NCI-H128 (cell line): Measurements from ENCODE around the gene TP53TG5.

Experiments
- DNase-seq: peaks from one replicate; lab custom pipeline; 2025; ENCODE audit not compliant: unreplicated experiment; lab: John Stamatoyannopoulos, UW

Gene TP53TG5

GRCh38 chr20:45378191-45378590 is at the start of gene TP53TG5:
Gene TP53TG5, minus strand, starts transcription at chr20:45378325. Its CDS starts 89 bp downstream, at chr20:45378236.
- no peak for DNase-seq

DNA sequence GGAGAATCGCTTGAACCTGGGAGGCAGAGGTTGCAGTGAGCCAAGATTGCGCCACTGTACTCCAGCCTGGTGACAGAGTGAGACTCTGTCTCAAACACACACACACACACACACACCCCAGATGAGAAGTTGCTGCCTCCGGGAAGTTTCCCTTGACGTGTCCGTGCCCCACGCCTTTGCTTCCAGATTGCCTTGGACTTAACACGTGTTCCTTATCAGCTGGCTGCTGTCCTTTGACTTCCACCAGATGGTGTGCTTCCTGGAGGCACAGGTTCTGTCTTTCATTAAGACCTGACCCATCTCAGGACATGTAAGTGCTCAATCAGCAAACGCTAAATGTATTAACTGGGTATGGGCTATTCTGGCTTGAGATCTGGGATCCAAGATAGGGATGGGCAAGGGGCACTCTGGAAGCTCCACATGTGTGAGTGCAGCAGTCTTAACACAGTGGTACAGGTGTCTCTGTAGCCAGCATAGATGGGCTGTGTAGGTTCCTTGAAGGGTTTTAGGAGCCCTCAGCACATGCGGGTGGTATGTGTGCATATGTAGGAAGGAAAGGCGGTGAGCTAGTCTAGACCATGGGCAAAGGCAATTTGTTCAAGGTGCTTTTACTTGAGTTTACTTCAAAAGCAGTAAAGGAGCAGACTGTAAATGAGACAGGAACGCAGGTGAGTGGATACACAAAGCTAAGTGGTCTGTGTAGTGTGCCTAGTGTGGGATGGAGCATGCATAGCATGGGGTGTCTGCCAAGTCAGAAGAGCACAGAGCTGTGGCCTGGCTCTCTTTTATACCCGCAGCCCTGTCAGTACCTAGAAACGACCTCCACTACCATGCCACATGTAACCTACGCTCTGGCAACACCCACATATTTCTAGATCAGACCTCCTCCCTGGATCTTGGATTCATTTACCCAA is 49.4 kb upstream of the TP53TG5 start:
- DNase-seq = no peak

DNA sequence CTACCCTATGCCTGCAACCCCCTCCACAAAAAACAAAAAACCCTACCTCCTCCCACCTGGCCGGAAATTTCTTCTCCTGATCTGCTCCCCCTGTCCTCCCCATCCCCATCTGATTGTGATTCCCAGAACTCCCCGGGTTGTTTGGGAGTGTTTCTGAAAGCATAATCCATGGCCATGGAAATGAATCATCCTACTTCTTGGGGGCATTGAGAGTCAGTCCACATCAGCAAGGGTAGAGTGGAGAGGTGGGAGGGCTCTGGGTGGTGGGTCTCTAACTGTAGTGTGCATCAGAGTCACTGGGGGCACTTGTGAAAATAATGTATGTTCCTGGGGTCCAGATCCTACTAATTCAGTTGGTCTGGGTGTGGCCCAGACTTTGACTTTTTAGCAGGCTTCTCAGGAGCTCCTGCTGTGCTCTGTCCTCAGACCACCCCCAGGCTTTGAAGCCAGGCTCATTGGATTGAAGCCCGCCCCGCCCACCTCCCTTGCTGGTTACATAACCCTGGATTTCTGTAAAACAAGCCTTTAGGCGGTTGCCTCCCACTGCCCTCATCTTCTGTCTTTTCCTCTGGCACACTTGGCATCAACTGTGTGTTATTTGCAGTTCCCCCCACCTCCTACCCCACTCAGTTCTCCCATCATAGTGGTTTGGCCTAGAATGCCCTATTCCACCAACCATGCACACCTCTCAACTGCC is 48.3 kb upstream of the TP53TG5 start:
- DNase-seq = no peak

DNA sequence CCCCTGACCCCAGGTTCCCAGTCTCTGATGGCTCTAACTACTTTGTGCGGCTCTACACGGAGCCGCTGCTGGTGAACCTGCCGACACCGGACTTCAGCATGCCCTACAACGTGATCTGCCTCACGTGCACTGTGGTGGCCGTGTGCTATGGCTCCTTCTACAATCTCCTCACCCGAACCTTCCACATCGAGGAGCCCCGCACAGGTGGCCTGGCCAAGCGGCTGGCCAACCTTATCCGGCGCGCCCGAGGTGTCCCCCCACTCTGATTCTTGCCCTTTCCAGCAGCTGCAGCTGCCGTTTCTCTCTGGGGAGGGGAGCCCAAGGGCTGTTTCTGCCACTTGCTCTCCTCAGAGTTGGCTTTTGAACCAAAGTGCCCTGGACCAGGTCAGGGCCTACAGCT is 47.4 kb upstream of the TP53TG5 start:
- no peak for DNase-seq

DNA sequence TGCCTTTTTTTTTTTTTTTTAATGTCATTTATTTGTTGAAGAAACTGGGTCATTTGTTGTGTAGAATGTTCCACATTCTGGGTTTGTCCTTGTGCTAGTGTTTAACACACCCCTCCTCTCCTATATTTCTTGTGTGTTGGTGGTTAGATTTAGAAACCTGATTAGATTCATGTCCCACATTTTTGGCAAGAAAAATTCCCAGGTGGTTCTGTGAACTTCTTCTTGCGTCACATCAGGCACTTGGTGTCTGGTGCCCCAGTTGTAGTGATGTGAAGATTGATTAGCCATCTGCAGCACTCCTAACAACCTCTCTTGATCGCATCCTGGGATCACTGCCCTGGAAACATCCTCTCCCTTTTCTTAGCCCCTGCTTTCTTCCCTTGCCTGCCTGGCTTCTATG is 45.6 kb upstream of the TP53TG5 start:
- DNase-seq = no peak

DNA sequence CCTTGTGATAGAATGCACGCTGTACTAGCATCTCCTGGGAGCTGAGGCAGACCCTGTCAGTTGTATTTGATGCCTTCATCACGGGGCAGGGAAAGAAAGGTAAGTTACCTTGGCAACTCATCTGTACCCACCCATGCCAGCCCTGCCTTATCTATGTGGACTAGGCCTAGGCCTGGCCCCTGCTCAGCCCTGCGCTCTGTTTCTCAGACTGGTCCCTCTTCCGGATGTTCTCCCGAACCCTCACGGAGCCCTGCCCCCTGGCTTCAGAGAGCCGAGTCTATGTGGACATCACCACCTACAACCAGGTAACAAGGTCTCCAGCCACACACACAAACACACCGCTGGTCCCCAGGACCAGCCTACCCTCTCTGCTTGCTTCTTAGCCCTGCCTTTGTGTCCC is 42.0 kb upstream of the TP53TG5 start:
- no peak for DNase-seq

GRCh38 chr20:45419188-45420091 is 41.3 kb upstream of the TP53TG5 start:
- peak; percentile 42 for DNase-seq

- DNase-seq = no peak
These were observed 38.8 kb upstream of the TP53TG5 start for GRCh38 chr20:45416917-45417316.

DNA sequence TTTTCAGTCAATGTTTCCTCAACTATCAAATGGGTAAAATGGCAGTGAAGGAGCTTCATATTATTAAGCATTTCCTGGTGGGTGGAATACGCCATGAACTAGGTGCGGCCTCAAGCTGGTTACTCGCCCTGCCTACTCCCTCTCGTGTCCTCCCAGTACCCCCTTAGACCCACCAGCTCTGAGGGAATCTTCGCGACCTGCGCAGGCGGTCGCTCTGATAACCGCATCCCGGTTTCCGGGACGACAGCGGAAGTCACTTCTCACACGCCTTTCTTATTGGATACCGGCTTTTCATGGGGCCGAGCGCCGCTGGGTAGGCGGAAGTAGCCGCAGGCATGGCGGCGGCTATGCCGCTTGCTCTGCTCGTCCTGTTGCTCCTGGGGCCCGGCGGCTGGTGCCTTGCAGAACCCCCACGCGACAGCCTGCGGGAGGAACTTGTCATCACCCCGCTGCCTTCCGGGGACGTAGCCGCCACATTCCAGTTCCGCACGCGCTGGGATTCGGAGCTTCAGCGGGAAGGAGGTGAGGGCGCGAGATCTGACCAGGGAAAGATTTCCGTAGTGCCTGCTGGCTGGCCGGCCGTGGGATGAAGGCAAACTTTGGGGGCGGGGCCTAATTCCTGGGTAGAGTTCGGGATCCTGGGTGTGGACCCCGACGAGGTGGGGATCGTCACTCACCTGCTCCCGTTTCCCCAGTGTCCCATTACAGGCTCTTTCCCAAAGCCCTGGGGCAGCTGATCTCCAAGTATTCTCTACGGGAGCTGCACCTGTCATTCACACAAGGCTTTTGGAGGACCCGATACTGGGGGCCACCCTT is 37.9 kb upstream of the TP53TG5 start, which contains the start of gene PIGT:
PIGT (plus strand) TSS at position 320 of the 816 bp plus-strand sequence; CDS start at position 336, 16 bp downstream.
- DNase-seq = peak; percentile 38

GRCh38 chr20:45413479-45413878 is 35.4 kb upstream of the TP53TG5 start:
- no peak for DNase-seq

DNA sequence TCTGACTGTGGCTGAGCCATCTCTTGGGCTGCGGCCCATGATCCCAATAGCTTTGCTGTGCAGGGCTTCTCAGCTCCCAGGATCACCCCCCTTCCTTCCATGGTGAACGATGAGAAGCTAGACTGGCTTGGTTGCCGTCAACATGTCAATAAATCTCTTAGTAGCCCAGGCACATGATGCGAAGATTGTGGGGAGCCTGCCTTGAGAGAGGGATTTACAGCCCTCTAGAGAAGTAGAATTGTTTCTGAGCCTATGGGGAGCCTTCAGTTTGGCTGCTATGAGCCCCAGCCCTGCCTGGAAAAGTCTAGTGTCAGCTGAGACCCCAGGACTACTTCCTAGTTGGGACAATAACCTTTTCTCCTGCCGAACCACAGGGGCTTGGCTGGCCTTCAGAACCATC is 34.5 kb upstream of the TP53TG5 start:
- no peak for DNase-seq

- no peak for DNase-seq
These were observed 32.8 kb upstream of the TP53TG5 start for GRCh38 chr20:45410887-45411286.

GRCh38 chr20:45409521-45410272 is 31.6 kb upstream of the TP53TG5 start:
- no peak for DNase-seq

DNA sequence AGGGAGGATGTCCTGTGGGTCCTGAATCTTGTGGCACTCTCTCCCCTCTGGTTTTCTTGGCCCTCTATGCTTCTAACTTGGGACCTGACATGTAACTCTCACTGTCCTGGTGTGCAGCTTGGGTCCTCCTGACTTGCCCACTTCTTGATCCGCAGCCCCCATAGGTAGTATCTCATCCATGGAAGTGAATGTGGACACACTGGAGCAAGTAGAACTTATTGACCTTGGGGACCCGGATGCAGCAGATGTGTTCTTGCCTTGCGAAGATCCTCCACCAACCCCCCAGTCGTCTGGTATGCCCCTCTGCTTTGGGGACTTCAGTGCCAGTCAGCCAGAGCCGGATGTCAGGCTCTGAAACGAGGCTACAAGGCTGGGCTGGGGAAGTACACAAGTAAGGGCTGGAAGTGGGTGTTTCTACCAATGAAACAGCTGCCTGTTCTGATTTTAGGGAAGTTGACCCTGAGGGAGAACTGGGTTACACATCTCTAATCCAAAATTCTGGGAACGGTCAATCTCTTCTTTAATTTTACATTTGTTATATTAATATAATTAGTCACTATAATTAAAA is 30.6 kb upstream of the TP53TG5 start:
- DNase-seq = no peak

- DNase-seq = no peak
These were observed 29.9 kb upstream of the TP53TG5 start, which contains the start of gene DBNDD2 for GRCh38 chr20:45407783-45408645. Gene DBNDD2, plus strand, starts transcription at chr20:45408289. Its CDS starts 179 bp downstream, at chr20:45408468.

- no peak for DNase-seq
These were observed 29.1 kb upstream of the TP53TG5 start for GRCh38 chr20:45407067-45407745.

DNA sequence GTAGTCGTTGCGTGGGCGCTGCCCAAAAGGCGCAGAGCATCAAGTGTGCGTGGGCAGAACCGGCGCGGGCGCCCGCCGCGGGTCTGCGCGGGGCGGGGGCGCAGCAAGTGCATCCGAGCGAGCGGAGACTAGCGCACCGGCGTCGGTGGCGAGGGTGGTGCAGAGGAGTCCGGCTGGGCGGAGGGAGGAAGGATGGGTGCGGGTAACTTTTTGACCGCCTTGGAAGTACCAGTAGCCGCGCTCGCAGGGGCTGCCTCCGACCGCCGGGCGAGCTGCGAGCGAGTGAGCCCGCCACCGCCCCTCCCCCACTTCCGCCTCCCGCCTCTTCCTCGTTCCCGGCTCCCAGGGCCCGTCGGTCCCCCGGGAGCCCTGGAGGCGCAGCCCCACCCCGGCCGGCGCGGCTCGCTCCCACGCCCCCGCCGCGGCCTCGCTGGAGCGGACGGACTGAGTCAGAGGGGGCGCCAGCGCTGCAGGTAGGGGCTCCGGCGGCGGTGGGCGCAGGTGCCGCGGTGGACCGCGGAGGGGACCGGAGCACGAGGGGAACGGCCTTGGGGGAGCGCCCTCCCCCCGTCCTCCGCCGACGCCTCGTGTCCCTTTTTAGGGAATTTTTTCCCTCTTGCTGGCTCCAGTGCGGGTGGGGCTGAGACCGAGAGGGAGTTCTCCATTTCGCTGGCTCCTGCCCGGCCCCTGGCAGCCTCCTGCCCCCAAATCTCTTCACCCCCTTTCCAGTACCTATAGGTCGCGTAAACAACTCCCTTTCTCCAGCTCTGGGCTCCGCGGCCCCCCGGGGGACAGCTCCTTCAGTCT is 28.3 kb upstream of the TP53TG5 start:
- peak; percentile 17 for DNase-seq
